Heart left ventricle (tissue), 13 donors: ENCODE results near the gene C2orf92.

ENCODE experiments used
- CTCF ChIP-seq, 12 donors: fragments of 200-600 bp; sonication (generic) in 4 of 12; IDR thresholded peaks; one replicate each; pipeline versions ENCODE4 v1.5.0 to v1.8.0; 2018 to 2022; ENCODE audit warnings: antibody characterized with exemption in 12 of 12, mild to moderate bottlenecking in 5 of 12
- POLR2A ChIP-seq, 2 donors: fragments of 450-650 bp; IDR thresholded peaks; one replicate each; pipeline ENCODE4 v1.6.1; 2017; ENCODE audit warnings: antibody characterized with exemption in 2 of 2, mild to moderate bottlenecking in 2 of 2, moderate library complexity in 2 of 2
- donor health status: ischemic (EF 13 %, LVEDD 7.1; RV severe dilation, severe dysfunction).
- donor health status: DM: no; HTN: yes; CAD: no.
- donor health status: DM: no; HTN: no; CAD: no.
- donor health status: ischemic (EF 25% LVEDD 6.9; RV normal size, moderate dysfunction).
- donor health status: ischemic (EF 25% LVEDD 5.7; RV mildly dilated, moderate dysfunction).
- donor health status: ischemic (EF 35%, LVEDD 5.7; RV mildly dilated, moderate dysfunction).
- donor health status: nonischemic (EF 11% LVEDD 7.7; RV severe dilation, severe dysfunction).
- donor health status: DM: yes; HTN: yes; CAD: no.
- donor health status: PGD.
- donor health status: ischemic (EF 29% LVEDD 5.4; RV normal size, mild dysfunction).
- donor health status: nonischemic (EF 23%, LVEDD 6.1; RV moderate dilation, normal function).

DNA sequence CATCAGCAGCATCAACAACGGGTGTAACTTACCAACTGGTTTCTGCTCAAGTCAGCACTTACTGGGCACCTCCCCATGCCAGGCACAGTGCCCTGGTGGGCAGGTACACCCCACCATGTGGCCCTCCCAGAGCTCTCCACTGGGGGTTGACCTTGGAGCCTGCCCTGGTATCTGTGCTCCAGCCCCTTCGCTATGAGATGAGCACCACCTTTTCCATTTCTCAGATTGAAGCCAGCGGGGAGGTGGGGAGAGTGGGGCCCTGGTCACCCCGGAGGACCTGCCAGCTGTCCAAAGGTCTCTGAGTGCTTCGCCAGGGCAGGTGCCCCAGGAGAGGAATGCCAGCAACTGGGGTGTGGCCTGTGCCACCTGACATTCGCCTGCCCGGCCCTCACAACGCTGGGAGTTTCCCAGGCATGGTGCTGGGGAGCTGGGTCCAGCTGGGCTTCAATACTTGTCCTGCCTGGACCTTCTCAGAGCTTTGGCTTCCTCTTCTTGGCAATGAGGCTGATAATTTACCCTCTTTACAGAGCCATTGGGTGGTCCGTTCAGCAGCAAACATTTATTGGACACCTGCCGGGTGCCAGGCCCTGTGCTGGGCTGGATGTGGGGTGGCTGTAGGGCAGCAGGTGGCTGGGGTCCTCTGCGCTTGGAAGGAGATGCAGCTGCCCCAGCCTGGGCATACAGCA, 38.0 kb downstream of the C2orf92 start:
- no peak for TF ChIP-seq CTCF (IDR thresholded peaks at IDR 0.05)
- TF ChIP-seq POLR2A (IDR thresholded peaks at IDR 0.05), result no peak
